Fibroblast of skin of abdomen (primary cell): Measurements from ENCODE around the gene SPRY2.
"Not testable (repeated sequence)": the region's sequence is repeated elsewhere in the genome, so short reads cannot be mapped to it uniquely, and the experiment has no call there.

Experiments
- DNase-seq: peaks from one replicate; pipeline ENCODE4 v3.0.0-alpha.2; 2013

SPRY2 gene

GRCh38 chr13:80348314-80348713, 7.4 kb upstream of the SPRY2 start:
- no peak for DNase-seq

- no peak for DNase-seq
Observed at GRCh38 chr13:80345771-80346510, 5.0 kb upstream of the SPRY2 start.

GRCh38 chr13:80344032-80344431, 3.1 kb upstream of the SPRY2 start:
- not testable (repeated sequence) for DNase-seq

- DNase-seq: peak; percentile 65
Observed at GRCh38 chr13:80342471-80343371, 1.8 kb upstream of the SPRY2 start.

DNA sequence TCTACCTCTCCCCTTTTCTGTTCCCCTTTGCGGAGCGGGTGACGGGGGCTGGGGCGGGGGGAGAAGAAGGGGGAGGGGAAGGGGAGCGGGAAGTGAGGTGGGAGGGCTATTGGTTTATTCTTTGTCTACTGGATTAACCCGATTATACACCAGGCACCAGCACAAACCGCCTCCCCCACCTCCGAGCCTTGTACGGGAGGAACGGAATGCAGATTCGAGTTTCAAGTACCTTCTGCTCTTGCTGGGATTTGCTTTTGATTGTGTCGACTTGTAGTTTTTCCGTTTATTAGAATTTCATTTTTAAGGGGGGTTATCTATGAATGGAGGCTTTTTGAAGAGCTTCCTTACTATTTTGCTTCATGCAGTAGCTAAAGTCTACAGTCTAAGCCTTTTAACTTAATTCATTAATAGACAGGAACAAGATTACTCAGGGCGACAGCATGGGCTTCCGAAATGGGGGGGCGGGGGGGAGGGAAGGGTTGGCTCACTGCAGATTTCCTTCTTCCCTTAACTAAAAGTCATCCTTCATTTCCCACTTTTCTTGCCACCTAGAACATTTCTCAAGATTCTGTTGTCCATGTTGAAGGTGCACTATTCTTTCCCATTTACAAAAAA, 937 bp upstream of the SPRY2 start:
- DNase-seq: no peak

GRCh38 chr13:80340651-80341100, 250 bp downstream of the SPRY2 start:
- peak; percentile 69 for DNase-seq

- peak; percentile 44 for DNase-seq
Observed at GRCh38 chr13:80339912-80340650, 845 bp downstream of the SPRY2 start.

GRCh38 chr13:80339563-80339911, 1.4 kb downstream of the SPRY2 start:
- DNase-seq: peak; percentile 40

DNA sequence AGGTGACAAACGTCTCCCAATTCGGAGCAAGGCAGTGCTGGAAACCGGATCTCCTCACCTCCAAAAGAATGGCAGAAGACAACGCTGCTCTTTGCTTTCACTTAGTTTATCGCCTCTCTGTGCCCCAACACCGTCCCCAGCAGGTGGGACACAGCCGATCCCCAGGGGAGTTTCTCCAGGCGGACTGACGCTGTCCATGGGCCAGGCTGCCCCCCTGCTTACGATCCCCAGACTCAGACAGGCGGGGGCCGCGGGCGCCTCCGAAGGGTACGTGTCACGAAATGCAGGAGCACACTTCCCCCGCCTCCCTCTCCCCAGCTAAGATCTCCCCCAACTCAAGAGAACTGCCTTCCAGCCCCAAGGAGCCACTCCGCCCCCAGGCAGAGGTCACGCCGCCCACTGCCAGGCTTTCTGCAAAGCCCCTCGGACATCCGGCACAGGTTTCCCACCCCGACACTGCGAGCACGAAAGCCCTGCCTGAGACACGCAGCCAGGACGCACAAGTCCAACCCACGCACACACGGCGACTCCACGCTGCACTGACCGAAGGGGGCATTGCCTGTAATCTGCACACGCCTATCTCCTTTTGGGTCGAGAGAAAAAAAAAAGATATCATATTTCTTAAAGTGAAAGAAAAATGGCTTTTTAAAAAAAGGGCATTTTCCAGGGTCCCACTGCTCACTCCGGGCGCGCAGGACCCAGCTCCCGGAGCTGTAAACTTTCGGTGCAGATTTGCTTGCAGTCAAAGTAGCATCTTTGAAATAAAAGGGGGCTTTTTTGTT, 2.0 kb downstream of the SPRY2 start:
- DNase-seq: peak; percentile 80

DNA sequence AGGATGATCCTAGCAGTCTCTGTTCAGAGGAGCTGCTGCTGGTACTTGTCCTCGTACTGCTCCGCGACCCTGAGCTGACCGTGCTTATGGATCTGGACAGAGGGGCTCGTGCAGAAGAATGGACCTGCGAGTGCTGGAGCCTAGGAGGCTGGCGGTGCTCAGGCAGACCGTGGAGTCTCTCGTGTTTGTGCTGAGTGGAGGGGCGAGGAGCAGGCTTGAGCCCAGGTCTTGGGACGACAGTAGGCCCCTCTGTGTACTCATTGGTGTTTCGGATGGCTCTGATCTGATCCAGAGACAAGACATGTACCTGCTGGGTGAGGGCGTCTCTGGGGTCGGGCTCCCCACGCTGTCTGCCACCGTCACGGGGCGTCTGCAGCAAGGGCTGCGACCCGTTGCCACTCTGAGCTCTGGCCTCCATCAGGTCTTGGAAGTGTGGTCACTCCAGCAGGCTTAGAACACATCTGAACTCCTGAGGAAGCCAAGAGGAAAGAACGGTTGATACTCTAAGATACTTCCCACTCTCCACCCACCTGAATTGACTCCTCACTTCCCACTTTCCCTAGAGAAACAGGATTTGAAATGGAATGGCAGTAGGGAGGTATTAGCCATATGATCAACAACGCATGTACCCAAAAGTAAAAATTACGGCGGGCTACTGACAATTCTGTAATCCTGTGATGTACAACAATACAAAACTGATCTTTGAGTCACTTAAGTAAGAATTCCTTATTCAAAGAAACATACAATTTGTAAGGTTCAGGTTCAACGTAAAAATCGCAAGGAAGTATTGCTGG, 3.4 kb downstream of the SPRY2 start:
- no peak for DNase-seq

- DNase-seq: no peak
Observed at GRCh38 chr13:80336776-80337287, 4.1 kb downstream of the SPRY2 start.

DNA sequence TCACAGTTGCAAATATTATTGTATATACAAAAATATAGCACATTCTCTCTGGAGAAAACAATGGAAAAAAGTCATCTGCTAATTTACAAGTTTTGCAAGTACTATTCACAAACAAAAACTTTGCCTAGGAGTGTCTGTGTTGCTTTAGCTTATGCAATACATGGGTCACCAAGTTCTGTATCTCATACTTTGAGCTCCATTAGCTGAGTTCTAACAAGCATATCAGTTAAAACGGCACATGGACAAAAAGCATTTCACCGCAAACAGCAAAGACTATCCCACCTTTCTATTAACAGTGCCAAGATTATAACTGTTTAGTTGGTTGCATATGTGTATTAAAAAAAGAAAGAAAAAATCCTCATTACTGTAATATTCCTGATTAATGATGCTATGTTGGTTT, 4.6 kb downstream of the SPRY2 start:
- no peak for DNase-seq

GRCh38 chr13:80334597-80335260, 6.2 kb downstream of the SPRY2 start:
- DNase-seq: no peak

DNA sequence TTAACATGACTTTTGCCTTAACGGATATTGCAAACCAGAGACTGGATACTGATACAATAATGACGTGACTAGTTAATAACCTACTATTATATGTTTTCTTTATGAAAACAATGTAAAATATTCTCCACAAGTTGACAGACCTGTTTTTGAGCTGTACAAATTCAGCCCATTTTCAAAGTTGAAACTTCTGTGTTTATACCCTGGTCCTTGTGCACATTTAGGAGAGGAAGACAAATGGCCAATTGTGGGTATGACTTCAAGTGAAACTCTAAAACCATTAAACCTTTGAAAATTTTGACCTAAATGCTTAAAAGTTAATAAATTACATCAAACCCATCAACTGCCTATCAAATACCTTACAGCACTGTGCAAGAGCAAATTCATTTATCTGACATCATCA, 8.9 kb downstream of the SPRY2 start:
- no peak for DNase-seq

GRCh38 chr13:80329250-80329649, 11.7 kb downstream of the SPRY2 start:
- no peak for DNase-seq

- DNase-seq: no peak
Observed at GRCh38 chr13:80319004-80319403, 21.9 kb downstream of the SPRY2 start.

DNA sequence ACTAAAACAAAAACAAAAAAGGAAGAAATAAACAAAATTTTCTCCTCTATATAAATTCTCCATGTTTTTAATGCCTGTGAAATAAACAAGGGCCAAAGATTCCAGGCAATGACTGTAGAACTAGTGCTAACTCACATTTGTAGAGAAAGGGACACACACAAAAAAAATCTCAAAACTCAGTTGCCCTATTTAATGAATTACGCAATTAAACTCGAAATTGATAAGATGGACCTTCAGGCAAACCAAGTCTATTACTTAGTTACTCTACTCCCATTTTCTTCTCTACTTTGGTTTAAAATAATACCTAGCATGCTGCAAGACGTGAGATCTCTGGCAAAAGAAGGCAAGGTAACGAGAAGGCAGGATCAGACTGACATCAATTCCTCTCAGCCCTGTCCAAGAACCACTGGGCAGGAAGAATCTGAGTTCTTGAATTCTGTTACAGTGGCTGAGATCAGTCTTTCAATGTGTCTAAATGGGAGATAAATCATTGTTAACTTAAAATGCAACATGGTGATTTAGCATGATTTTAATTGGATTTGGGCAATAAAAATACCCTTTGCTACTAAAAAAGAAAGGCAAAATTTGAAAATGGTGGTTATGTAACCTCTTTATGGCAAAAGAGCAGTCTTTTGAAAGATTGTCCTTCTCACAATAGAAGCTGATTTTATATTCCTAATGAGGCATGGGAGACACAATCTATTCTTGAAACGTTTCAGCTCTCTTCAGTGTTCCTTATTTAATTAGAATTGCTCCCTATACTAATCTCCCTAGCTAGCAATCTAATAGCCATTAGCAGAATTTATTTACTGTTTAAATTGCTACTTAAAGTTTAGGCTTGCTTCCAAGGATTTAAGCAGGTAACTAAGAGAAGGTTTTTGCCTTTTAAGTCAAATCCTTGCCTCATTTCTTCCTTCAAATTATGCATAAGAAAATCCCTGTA, 25.9 kb downstream of the SPRY2 start:
- DNase-seq: no peak

- no peak for DNase-seq
Observed at GRCh38 chr13:80313668-80314256, 27.2 kb downstream of the SPRY2 start.

DNA sequence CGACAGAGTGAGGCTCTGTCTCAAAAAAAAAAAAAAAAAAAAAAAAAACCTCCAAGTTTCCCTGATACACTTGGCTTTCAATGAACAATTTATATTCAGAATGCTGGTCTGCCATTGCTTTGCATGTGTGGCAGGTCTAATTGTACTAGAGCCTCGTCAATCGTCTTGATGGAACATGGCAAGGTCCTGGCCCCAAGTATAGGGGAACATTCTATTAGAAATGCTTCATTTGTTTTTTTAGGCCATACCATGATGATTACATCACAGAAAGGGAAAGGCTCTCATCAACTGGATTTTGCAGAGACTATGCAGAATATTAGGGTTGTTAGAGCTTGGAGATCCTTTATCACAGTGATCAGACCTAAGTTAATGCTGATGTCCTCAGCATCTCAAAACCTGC, 28.0 kb downstream of the SPRY2 start:
- DNase-seq: peak; percentile 14
